Caco-2 (cell line): ENCODE results near the gene LAPTM5. TPM values are rescaled to one million over a fixed set of nuclear protein-coding genes. Genes with fewer than 3 reads are reported as not detected.

Experiments
- BruUV-seq: library from RNA; stranded (reverse); fragments of 400-500 nt; replicated peaks from 2 replicates; lab custom pipeline; 2021; lab: Mats Ljungman, UMichigan
- CTCF ChIA-PET: fragments of 300-600 bp; sonication (Branson Sonifier 250); formaldehyde crosslinking; loops from one replicate; lab custom pipeline; 2022; ENCODE audit warnings: antibody characterized with exemption; lab: Charles Lee
- POLR2A ChIA-PET: fragments of 300-600 bp; sonication (Branson Sonifier 250); formaldehyde crosslinking; loops from one replicate; lab custom pipeline; 2022; ENCODE audit warnings: antibody characterized with exemption; lab: Charles Lee
- DNase-seq, 2 experiments: peaks; one replicate each; pipeline versions ENCODE4 v3.0.0 to v3.0.0-alpha.2; 2020 to 2022
- H3K27me3 ChIP-seq: replicated peaks from 2 replicates; pipeline ENCODE4 v1.6.0; 2011; ENCODE audit warnings: low read length; ENCODE audit not compliant: control insufficient read depth, insufficient read depth
- H3K36me3 ChIP-seq: 2 replicates; pipeline ENCODE4 v1.5.1; 2011; ENCODE audit warnings: low read length; ENCODE audit not compliant: control insufficient read depth, insufficient read depth
- H3K4me1 ChIP-seq: fragments of 250-450 bp; sonication (Bioruptor Pico); 2 replicates; pipeline ENCODE4 v1.5.1; 2020; ENCODE audit warnings: mild to moderate bottlenecking
- H3K4me3 ChIP-seq: 2 replicates; pipeline ENCODE4 v1.5.1; 2011; ENCODE audit warnings: low read depth, mild to moderate bottlenecking, control low read depth, low read length
- H3K9me3 ChIP-seq: fragments of 250-450 bp; sonication (Bioruptor Pico); 2 replicates; pipeline ENCODE4 v1.5.1; 2020; ENCODE audit warnings: mild to moderate bottlenecking, moderate library complexity
- H3K27ac Mint-ChIP-seq: one replicate; pipeline ENCODE4 v1.8.0; 2022; ENCODE audit warnings: mixed read lengths; ENCODE audit not compliant: unreplicated experiment
- H3K27me3 Mint-ChIP-seq: one replicate; pipeline ENCODE4 v1.8.0; 2022; ENCODE audit warnings: mixed read lengths; ENCODE audit not compliant: insufficient read depth, unreplicated experiment
- H3K36me3 Mint-ChIP-seq: one replicate; pipeline ENCODE4 v1.8.0; 2022; ENCODE audit warnings: mild to moderate bottlenecking, mixed read lengths; ENCODE audit not compliant: insufficient read depth, unreplicated experiment
- H3K4me1 Mint-ChIP-seq: one replicate; pipeline ENCODE4 v1.8.0; 2022; ENCODE audit warnings: low read depth, mixed read lengths; ENCODE audit not compliant: unreplicated experiment
- H3K4me3 Mint-ChIP-seq: one replicate; pipeline ENCODE4 v1.8.0; 2022; ENCODE audit warnings: mild to moderate bottlenecking, moderate library complexity, mixed read lengths; ENCODE audit not compliant: unreplicated experiment
- H3K9me3 Mint-ChIP-seq: one replicate; pipeline ENCODE4 v1.8.0; 2022; ENCODE audit warnings: mixed read lengths; ENCODE audit not compliant: unreplicated experiment
- intact Hi-C: fragments of 100-400 bp; cut with micrococcal nuclease; formaldehyde crosslinking; loops from one replicate; pipeline ENCODE4 v1.10.0; 2022; ENCODE audit not compliant: unreplicated experiment
- total RNA-seq: library from RNA; stranded (reverse); gene quantifications from 2 replicates; pipeline ENCODE4 v1.2.3, GENCODE V29; 2022
- TF ChIP-seq, protein P1 (sequence below), 2 experiments: fragments of 200-600 bp in 1 of 2; IDR thresholded peaks; 1 replicate in 1 of 2; 2 replicates in 1 of 2; pipeline versions ENCODE4 v1.5.1 to v1.8.0; 2011 to 2022; ENCODE audit warnings: antibody characterized with exemption in 1 of 2, control low read depth in 1 of 2, inconsistent platforms in 1 of 2, low read depth in 1 of 2, low read length in 1 of 2, mild to moderate bottlenecking in 1 of 2, moderate library complexity in 1 of 2; ENCODE audit not compliant: insufficient read depth in 1 of 2, severe bottlenecking in 1 of 2, unreplicated experiment in 1 of 2

The LAPTM5 gene
- total RNA-seq, 1 experiment from 2014 or later: not detected

DNA sequence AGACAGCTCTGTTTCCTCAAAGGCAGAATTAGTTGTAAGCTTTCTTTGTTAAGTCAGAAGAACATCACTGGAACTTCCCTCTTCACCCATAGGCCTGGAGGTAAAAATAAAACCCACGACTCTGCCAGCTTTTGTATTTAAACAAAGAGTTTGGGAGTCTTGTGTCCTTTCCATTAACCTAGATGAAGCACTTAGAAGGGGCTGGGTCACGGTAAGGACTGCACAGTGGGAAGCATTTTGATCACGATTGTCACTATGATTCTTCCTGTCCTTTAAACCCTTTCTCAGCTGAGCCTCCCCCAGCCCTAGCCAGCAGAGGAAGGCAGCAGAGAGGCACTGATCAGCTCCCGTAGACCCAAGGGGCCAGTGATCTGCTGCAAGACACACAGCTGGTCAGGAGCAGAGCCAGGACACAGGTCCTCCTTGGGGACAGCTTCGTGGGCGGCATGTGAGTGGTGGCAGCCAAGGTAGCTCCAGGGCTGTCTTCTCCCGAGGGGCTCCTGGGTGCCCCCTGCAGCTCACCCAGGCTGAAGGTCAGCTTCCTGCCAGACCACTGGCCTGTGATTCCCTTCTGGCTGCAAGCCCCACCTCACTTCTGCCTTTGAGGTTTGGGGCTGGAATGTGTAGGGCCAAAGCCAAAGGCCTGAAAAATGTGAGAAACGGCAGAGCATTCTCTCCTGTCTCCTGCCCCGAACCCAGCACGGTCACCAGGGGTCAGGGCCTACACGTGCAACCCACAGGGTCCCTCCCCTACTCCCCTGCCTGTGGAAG is 4.0 kb upstream of the LAPTM5 start:
- Histone ChIP-seq H3K4me3 (no peak overlapping the region), H3K36me3 (no peaks in the 10 kb centered on the region), H3K27me3 (no peaks in the 10 kb centered on the region), H3K9me3 (no peaks in the 10 kb centered on the region), H3K4me1 (no peaks in the 10 kb centered on the region)
- Mint-ChIP-seq H3K4me3 (no peak overlapping the region), H3K27ac (no peak overlapping the region), H3K9me3 (no peaks in the 10 kb centered on the region), H3K4me1 (no peaks in the 10 kb centered on the region), H3K27me3 (no peaks in the 10 kb centered on the region), H3K36me3 (no peaks in the 10 kb centered on the region)
- TF ChIP-seq, protein P1, sequence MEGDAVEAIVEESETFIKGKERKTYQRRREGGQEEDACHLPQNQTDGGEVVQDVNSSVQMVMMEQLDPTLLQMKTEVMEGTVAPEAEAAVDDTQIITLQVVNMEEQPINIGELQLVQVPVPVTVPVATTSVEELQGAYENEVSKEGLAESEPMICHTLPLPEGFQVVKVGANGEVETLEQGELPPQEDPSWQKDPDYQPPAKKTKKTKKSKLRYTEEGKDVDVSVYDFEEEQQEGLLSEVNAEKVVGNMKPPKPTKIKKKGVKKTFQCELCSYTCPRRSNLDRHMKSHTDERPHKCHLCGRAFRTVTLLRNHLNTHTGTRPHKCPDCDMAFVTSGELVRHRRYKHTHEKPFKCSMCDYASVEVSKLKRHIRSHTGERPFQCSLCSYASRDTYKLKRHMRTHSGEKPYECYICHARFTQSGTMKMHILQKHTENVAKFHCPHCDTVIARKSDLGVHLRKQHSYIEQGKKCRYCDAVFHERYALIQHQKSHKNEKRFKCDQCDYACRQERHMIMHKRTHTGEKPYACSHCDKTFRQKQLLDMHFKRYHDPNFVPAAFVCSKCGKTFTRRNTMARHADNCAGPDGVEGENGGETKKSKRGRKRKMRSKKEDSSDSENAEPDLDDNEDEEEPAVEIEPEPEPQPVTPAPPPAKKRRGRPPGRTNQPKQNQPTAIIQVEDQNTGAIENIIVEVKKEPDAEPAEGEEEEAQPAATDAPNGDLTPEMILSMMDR (IDR thresholded peaks at IDR 0.05; ENCODE audit: insufficient read depth in 1 of 2, low read depth in 1 of 2, low read length in 1 of 2, severe bottlenecking in 1 of 2, unreplicated experiment in 1 of 2): no peak
- POLR2A ChIA-PET: no interaction called here
- DNase-seq: no peak
- no TSS peak for BruUV-seq
- intact Hi-C loops: no loop called here
- CTCF ChIA-PET: interaction anchor here (0.6 kb wide), 1 partner anchor 37 kb away, joined by 6 read pairs; no protein-coding TSS in a partner anchor

DNA sequence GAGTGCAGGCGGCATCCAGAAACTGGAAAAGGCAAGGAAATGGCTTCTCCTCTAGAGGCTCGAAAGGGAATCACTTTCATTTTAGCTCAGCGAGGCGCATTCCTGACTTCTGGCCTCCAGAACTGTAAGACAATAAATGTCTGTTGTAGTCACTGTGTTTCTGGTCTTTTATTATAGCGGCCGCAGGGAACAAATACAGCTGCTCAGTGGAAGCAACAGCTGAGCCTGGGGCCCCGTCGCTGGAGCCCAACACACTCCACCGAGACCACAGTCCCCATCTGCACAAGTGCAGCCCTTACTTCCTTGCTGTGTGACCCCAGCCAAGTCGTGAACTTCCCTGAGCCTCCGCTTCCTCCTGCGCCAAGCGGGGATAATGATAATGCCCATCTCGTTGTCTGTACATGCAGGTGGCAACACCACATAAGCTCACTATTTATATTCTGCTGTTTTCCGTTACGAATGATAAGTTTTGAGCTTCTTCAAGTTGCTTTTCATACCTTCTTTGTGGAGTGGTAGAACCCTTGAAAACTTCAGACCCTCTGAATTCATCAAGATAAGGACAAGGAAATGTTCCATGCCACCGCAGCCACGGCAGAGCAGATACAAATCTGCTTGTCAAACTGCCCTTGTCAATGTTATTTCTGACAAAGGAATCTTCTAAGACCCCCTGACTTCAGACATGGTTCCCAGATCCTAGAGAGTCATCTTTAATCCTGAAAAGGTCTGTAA is 3.2 kb upstream of the LAPTM5 start:
- no peaks in the 10 kb centered on the region for H3K36me3 ChIP-seq
- ChIA-PET POLR2A (no interaction called here), CTCF (interaction anchor here (0.6 kb wide), 1 partner anchor 36 kb away, joined by 6 read pairs; no protein-coding TSS in a partner anchor)
- DNase-seq: no peak
- H3K4me1 Mint-ChIP-seq: no peaks in the 10 kb centered on the region
- no peaks in the 10 kb centered on the region for H3K4me1 ChIP-seq
- H3K27me3 ChIP-seq: no peaks in the 10 kb centered on the region
- H3K4me3 Mint-ChIP-seq: no peak overlapping the region
- no peaks in the 10 kb centered on the region for H3K9me3 ChIP-seq
- H3K9me3 Mint-ChIP-seq: no peaks in the 10 kb centered on the region
- no peaks in the 10 kb centered on the region for H3K36me3 Mint-ChIP-seq
- H3K4me3 ChIP-seq: no peak overlapping the region
- intact Hi-C loops: no loop called here
- H3K27ac Mint-ChIP-seq: no peak overlapping the region
- TF ChIP-seq, protein P1 (IDR thresholded peaks at IDR 0.05; ENCODE audit: insufficient read depth in 1 of 2, low read depth in 1 of 2, low read length in 1 of 2, severe bottlenecking in 1 of 2, unreplicated experiment in 1 of 2): no peak
- BruUV-seq: no TSS peak
- no peaks in the 10 kb centered on the region for H3K27me3 Mint-ChIP-seq

DNA sequence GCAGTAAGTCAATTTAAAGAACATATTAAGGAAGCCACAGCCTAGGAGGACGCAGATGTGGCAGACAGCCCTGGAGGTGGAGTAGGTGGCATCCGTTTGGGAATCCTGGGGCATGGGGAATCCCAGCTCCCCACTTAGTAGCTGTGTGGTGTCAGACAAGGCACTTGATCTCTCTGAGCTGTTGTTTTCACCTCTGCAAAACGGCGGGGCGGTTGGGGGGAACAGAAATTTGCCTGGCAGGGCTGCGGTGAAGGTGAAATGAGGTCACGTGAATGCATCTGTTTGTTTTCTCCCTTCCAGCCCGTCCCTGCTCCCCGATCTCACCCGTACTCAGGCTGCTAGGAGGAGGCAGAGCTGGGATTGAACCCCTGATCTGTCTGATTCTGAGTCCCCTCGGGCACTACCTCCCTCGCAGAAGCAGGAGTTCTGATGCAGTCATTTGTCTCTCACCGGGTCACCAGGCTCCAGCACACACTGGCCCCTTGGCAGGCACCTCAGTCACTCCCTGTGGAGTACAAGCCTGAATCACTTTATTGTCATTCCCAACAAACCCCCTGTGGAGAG is 2.2 kb upstream of the LAPTM5 start:
- H3K36me3 ChIP-seq: no peaks in the 10 kb centered on the region
- no peak overlapping the region for H3K4me3 Mint-ChIP-seq
- H3K4me1 ChIP-seq: no peaks in the 10 kb centered on the region
- intact Hi-C loops: no loop called here
- no peaks in the 10 kb centered on the region for H3K36me3 Mint-ChIP-seq
- DNase-seq: no peak
- POLR2A ChIA-PET: no interaction called here
- TF ChIP-seq, protein P1 (IDR thresholded peaks at IDR 0.05; ENCODE audit: insufficient read depth in 1 of 2, low read depth in 1 of 2, low read length in 1 of 2, severe bottlenecking in 1 of 2, unreplicated experiment in 1 of 2): no peak
- no peaks in the 10 kb centered on the region for H3K4me1 Mint-ChIP-seq
- H3K9me3 Mint-ChIP-seq: no peaks in the 10 kb centered on the region
- no peaks in the 10 kb centered on the region for H3K9me3 ChIP-seq
- H3K27me3 ChIP-seq: no peaks in the 10 kb centered on the region
- H3K4me3 ChIP-seq: no peak overlapping the region
- H3K27me3 Mint-ChIP-seq: no peaks in the 10 kb centered on the region
- no TSS peak for BruUV-seq
- no peak overlapping the region for H3K27ac Mint-ChIP-seq
- CTCF ChIA-PET: no interaction called here
